ENCODE measurements around the gene MTHFD1.

DNA sequence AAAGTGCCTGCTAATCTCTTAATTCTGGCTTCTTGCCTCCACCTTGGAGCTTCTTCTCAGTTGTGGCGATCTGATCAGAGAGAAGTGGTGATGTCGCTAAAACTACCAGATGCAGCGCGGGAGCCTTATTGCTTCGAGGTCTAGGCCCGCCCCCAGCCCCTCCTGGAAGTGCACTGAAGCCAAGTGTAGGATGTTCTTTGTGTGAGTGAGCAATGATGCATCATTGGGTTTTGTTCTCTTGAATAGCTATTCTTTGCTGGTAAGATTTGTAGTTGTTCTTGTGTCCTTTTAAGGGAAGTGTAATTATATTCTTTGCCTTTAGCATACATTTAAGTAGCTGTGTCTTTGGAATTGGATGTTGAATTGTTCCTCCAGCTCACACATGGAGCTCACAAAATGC is 35.8 kb downstream of the MTHFD1 start:
- TF ChIP-seq, protein P1, sequence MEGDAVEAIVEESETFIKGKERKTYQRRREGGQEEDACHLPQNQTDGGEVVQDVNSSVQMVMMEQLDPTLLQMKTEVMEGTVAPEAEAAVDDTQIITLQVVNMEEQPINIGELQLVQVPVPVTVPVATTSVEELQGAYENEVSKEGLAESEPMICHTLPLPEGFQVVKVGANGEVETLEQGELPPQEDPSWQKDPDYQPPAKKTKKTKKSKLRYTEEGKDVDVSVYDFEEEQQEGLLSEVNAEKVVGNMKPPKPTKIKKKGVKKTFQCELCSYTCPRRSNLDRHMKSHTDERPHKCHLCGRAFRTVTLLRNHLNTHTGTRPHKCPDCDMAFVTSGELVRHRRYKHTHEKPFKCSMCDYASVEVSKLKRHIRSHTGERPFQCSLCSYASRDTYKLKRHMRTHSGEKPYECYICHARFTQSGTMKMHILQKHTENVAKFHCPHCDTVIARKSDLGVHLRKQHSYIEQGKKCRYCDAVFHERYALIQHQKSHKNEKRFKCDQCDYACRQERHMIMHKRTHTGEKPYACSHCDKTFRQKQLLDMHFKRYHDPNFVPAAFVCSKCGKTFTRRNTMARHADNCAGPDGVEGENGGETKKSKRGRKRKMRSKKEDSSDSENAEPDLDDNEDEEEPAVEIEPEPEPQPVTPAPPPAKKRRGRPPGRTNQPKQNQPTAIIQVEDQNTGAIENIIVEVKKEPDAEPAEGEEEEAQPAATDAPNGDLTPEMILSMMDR (IDR thresholded peaks at IDR 0.05), result no peak
- TF ChIP-seq IRF2 (CRISPR knock-in tag; IDR thresholded peaks at IDR 0.05; ENCODE audit: borderline replicate concordance, low read depth) (no peak), STAT6 (CRISPR knock-in tag; conservative IDR thresholded peaks at IDR 0.05; ENCODE audit: low read depth) (no peak), ESRRA (CRISPR knock-in tag; IDR thresholded peaks at IDR 0.05; ENCODE audit: borderline replicate concordance) (no peak), SMAD4 (CRISPR knock-in tag; IDR thresholded peaks at IDR 0.05) (no peak)
- TF ChIP-seq, protein P2, sequence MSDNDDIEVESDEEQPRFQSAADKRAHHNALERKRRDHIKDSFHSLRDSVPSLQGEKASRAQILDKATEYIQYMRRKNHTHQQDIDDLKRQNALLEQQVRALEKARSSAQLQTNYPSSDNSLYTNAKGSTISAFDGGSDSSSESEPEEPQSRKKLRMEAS (CRISPR knock-in tag; IDR thresholded peaks at IDR 0.05), result no peak
- TF ChIP-seq, protein P3, sequence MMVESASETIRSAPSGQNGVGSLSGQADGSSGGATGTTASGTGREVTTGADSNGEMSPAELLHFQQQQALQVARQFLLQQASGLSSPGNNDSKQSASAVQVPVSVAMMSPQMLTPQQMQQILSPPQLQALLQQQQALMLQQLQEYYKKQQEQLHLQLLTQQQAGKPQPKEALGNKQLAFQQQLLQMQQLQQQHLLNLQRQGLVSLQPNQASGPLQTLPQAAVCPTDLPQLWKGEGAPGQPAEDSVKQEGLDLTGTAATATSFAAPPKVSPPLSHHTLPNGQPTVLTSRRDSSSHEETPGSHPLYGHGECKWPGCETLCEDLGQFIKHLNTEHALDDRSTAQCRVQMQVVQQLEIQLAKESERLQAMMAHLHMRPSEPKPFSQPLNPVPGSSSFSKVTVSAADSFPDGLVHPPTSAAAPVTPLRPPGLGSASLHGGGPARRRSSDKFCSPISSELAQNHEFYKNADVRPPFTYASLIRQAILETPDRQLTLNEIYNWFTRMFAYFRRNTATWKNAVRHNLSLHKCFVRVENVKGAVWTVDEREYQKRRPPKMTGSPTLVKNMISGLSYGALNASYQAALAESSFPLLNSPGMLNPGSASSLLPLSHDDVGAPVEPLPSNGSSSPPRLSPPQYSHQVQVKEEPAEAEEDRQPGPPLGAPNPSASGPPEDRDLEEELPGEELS (CRISPR knock-in tag; IDR thresholded peaks at IDR 0.05), result no peak
